H9 (cell line): ENCODE results near the gene UNC79. TPM values are rescaled to one million over a fixed set of nuclear protein-coding genes. Genes with fewer than 3 reads are reported as not detected.

Source experiments
- DNase-seq: peaks from one replicate; pipeline ENCODE4 v3.0.0-alpha.2; 2017
- H2AFZ ChIP-seq: one replicate; pipeline ENCODE4 v1.6.1; 2013; ENCODE audit warnings: mild to moderate bottlenecking, low read length, control low read depth, moderate library complexity
- H2AK5ac ChIP-seq: 2 replicates; pipeline ENCODE4 v1.6.1; 2013; ENCODE audit warnings: low read length, control low read depth, mixed read lengths; ENCODE audit not compliant: insufficient read length
- H2BK120ac ChIP-seq: one replicate; pipeline ENCODE4 v1.6.1; 2013; ENCODE audit warnings: low read depth, mild to moderate bottlenecking, low read length, control low read depth, inconsistent platforms; ENCODE audit not compliant: poor library complexity, severe bottlenecking
- H2BK12ac ChIP-seq: 2 replicates; pipeline ENCODE4 v1.6.1; 2013; ENCODE audit warnings: low read length, control low read depth, mixed read lengths, low read depth; ENCODE audit not compliant: insufficient read length
- H2BK15ac ChIP-seq: 2 replicates; pipeline ENCODE4 v1.6.1; 2013; ENCODE audit warnings: low read depth, low read length, control low read depth
- H2BK20ac ChIP-seq: one replicate; pipeline ENCODE4 v1.6.1; 2013; ENCODE audit warnings: low read depth, mild to moderate bottlenecking, low read length, control low read depth, inconsistent platforms; ENCODE audit not compliant: poor library complexity, severe bottlenecking
- H2BK5ac ChIP-seq: 2 replicates; pipeline ENCODE4 v1.6.1; 2013; ENCODE audit warnings: low read length, control low read depth, mixed read lengths; ENCODE audit not compliant: insufficient read length
- H3K14ac ChIP-seq: 2 replicates; pipeline ENCODE4 v1.6.1; 2013; ENCODE audit warnings: low read length, control low read depth; ENCODE audit not compliant: insufficient read depth
- H3K18ac ChIP-seq: 2 replicates; pipeline ENCODE4 v1.6.1; 2013; ENCODE audit warnings: low read depth, mild to moderate bottlenecking, mixed read lengths, low read length, control low read depth; ENCODE audit not compliant: insufficient read length
- H3K23ac ChIP-seq: 2 replicates; pipeline ENCODE4 v1.6.1; 2013; ENCODE audit warnings: low read length, control low read depth, mixed read lengths, low read depth; ENCODE audit not compliant: insufficient read length
- H3K23me2 ChIP-seq: 2 replicates; pipeline ENCODE4 v1.6.1; 2013; ENCODE audit warnings: low read depth, mild to moderate bottlenecking, mixed read lengths, low read length, control low read depth; ENCODE audit not compliant: insufficient read length, poor library complexity, severe bottlenecking
- H3K27ac ChIP-seq: 2 replicates; pipeline ENCODE4 v1.5.1; 2013; ENCODE audit warnings: low read length, control low read depth, mixed read lengths, low read depth; ENCODE audit not compliant: insufficient read length
- H3K27me3 ChIP-seq: 2 replicates; pipeline ENCODE4 v1.6.1; 2013; ENCODE audit warnings: low read length, control low read depth, inconsistent platforms; ENCODE audit not compliant: insufficient read depth
- H3K4ac ChIP-seq: 2 replicates; pipeline ENCODE4 v1.6.1; 2013; ENCODE audit warnings: low read depth, mild to moderate bottlenecking, control low read depth, inconsistent platforms, low read length, moderate library complexity
- H3K4me1 ChIP-seq: 2 replicates; pipeline ENCODE4 v1.6.1; 2013; ENCODE audit warnings: low read length, control low read depth, inconsistent platforms; ENCODE audit not compliant: insufficient read depth
- H3K4me2 ChIP-seq: 2 replicates; pipeline ENCODE4 v1.6.1; 2013; ENCODE audit warnings: low read length, control low read depth, mixed read lengths; ENCODE audit not compliant: insufficient read length, insufficient read depth
- H3K56ac ChIP-seq: 2 replicates; pipeline ENCODE4 v1.6.1; 2013; ENCODE audit warnings: low read depth, mild to moderate bottlenecking, mixed read lengths, low read length, control low read depth; ENCODE audit not compliant: insufficient read length
- H3K79me1 ChIP-seq: 2 replicates; pipeline ENCODE4 v1.6.1; 2013; ENCODE audit warnings: low read depth, mild to moderate bottlenecking, moderate library complexity, low read length, control low read depth, inconsistent platforms; ENCODE audit not compliant: insufficient read depth, poor library complexity, severe bottlenecking
- H3K79me2 ChIP-seq: 2 replicates; pipeline ENCODE4 v1.6.1; 2013; ENCODE audit warnings: low read length, control low read depth, inconsistent platforms; ENCODE audit not compliant: insufficient read depth
- H3K9ac ChIP-seq: 2 replicates; pipeline ENCODE4 v1.6.1; 2013; ENCODE audit warnings: low read length, control low read depth, mixed read lengths; ENCODE audit not compliant: insufficient read length; ENCODE audit errors: extremely low read depth
- H3K9me3 ChIP-seq: one replicate; pipeline ENCODE4 v1.6.1; 2013; ENCODE audit warnings: low read depth, low read length, inconsistent platforms; ENCODE audit not compliant: control insufficient read depth
- H3T11ph ChIP-seq: one replicate; pipeline ENCODE4 v1.6.1; 2013; ENCODE audit warnings: mild to moderate bottlenecking, low read length, control low read depth, inconsistent platforms
- H4K20me1 ChIP-seq: one replicate; pipeline ENCODE4 v1.6.1; 2013; ENCODE audit not compliant: control insufficient read depth, insufficient read length, insufficient read depth
- H4K5ac ChIP-seq: 2 replicates; pipeline ENCODE4 v1.6.1; 2013; ENCODE audit warnings: low read depth, mild to moderate bottlenecking, mixed read lengths, low read length, control low read depth; ENCODE audit not compliant: insufficient read length
- H4K8ac ChIP-seq: replicated peaks from 2 replicates; pipeline ENCODE4 v1.6.1; 2013; ENCODE audit warnings: low read length, control low read depth, mixed read lengths, low read depth; ENCODE audit not compliant: insufficient read length
- H4K91ac ChIP-seq: 2 replicates; pipeline ENCODE4 v1.6.1; 2013; ENCODE audit warnings: low read depth, mild to moderate bottlenecking, moderate library complexity, mixed read lengths, low read length, control low read depth; ENCODE audit not compliant: insufficient read length
- H3K27ac Mint-ChIP-seq, 3 experiments: 2 replicates in 2 of 3; 3 replicates in 1 of 3; pipeline ENCODE4 v1.8.0; 2020 to 2021; ENCODE audit warnings: mixed read lengths in 3 of 3, mild to moderate bottlenecking in 1 of 3, moderate library complexity in 1 of 3
- H3K27me3 Mint-ChIP-seq: 2 replicates; pipeline ENCODE4 v1.8.0; 2021; ENCODE audit warnings: low read depth, mild to moderate bottlenecking, moderate library complexity, mixed read lengths
- H3K36me3 Mint-ChIP-seq, 3 experiments: 2 replicates in 2 of 3; 3 replicates in 1 of 3; pipeline ENCODE4 v1.8.0; 2020 to 2021; ENCODE audit warnings: low read depth in 3 of 3, mixed read lengths in 3 of 3; ENCODE audit not compliant: insufficient read depth in 1 of 3
- H3K4me1 Mint-ChIP-seq, 2 experiments: 2 replicates each; pipeline ENCODE4 v1.8.0; 2020; ENCODE audit warnings: mixed read lengths in 2 of 2
- H3K4me3 Mint-ChIP-seq, 2 experiments: 2 replicates in 1 of 2; 3 replicates in 1 of 2; pipeline ENCODE4 v1.8.0; 2020 to 2021; ENCODE audit warnings: mild to moderate bottlenecking in 2 of 2, mixed read lengths in 2 of 2, moderate library complexity in 1 of 2
- H3K9me3 Mint-ChIP-seq, 2 experiments: 2 replicates in 1 of 2; 3 replicates in 1 of 2; pipeline ENCODE4 v1.8.0; 2020; ENCODE audit warnings: mild to moderate bottlenecking in 2 of 2, mixed read lengths in 2 of 2, moderate library complexity in 1 of 2
- CTCF ChIP-seq: fragments of 200-600 bp; sonication (generic); conservative IDR thresholded peaks from 3 replicates; pipeline ENCODE4 v1.8.0; 2021; ENCODE audit warnings: antibody characterized with exemption, mild to moderate bottlenecking
- total RNA-seq: library from RNA; stranded (reverse); gene quantifications from 2 replicates; pipeline ENCODE4 v1.2.1, GENCODE V29; 2021

Gene UNC79
- total RNA-seq, 1 experiment from 2014 or later = 3.0 TPM

- Histone ChIP-seq H2BK120ac (no peak overlapping the region), H4K20me1 (no peaks in the 10 kb centered on the region), H2BK12ac (no peak overlapping the region), H2AK5ac (no peak overlapping the region), H2BK20ac (no peak overlapping the region), H3T11ph (no peak overlapping the region), H3K4ac (no peak overlapping the region), H3K27me3 (peaks cover 2% of the 10 kb centered on the region; the same call in 1 of the 2 replicates), H2BK15ac (no peak overlapping the region), H3K56ac (no peak overlapping the region), H2AFZ (no peak overlapping the region), H3K4me1 (peaks cover 3% of the 10 kb centered on the region; the same call in 1 of the 2 replicates), H3K9ac (no peak overlapping the region), H3K79me2 (no peaks in the 10 kb centered on the region), H3K27ac (no peak overlapping the region), H3K9me3 (no peaks in the 10 kb centered on the region), H3K79me1 (no peaks in the 10 kb centered on the region), H3K23me2 (peaks cover 13% of the 10 kb centered on the region), H3K18ac (no peak overlapping the region), H4K91ac (no peak overlapping the region), H4K5ac (no peak overlapping the region), H2BK5ac (no peak overlapping the region), H3K23ac (no peak overlapping the region), H4K8ac (no peak overlapping the region), H3K14ac (no peak overlapping the region), H3K4me2 (no peak overlapping the region)
- DNase-seq = no peak
- H3K4me3 Mint-ChIP-seq = no peak overlapping the region
- peaks cover 26 to 28% of the 10 kb centered on the region in 2 experiments for H3K9me3 Mint-ChIP-seq
- no peak overlapping the region for H3K27ac Mint-ChIP-seq
- TF ChIP-seq CTCF = no peak
- peaks cover 7 to 33% (median 8%) of the 10 kb centered on the region in 3 experiments; a peak in 6 of 7 replicates for H3K36me3 Mint-ChIP-seq
- H3K4me1 Mint-ChIP-seq = peaks cover 14 to 26% of the 10 kb centered on the region in 2 experiments
- H3K27me3 Mint-ChIP-seq = peaks cover 11% of the 10 kb centered on the region
These were observed 4.0 kb upstream of the UNC79 start for GRCh38 chr14:93426750-93427149.
